ENCODE measurements around the gene UBR4. TPM values are rescaled to one million over a fixed set of nuclear protein-coding genes. Genes with fewer than 3 reads are reported as not detected.

Gene UBR4
- total RNA-seq, 1 experiment from 2014 or later = 59.2 TPM

GRCh38 chr1:19036813-19037605 is 173.1 kb downstream of the UBR4 start:
- no peak for DNase-seq (ENCODE audit: low read depth)

- DNase-seq (ENCODE audit: low read depth) = no peak
Observed at GRCh38 chr1:19036041-19036812, 173.8 kb downstream of the UBR4 start.

- DNase-seq (ENCODE audit: low read depth) = no peak
Observed at GRCh38 chr1:19035377-19036040, 174.6 kb downstream of the UBR4 start.

GRCh38 chr1:19034721-19035120 is 175.3 kb downstream of the UBR4 start:
- no peak for DNase-seq (ENCODE audit: low read depth)

GRCh38 chr1:19033926-19034680 is 176.0 kb downstream of the UBR4 start:
- no peak for DNase-seq (ENCODE audit: low read depth)

GRCh38 chr1:19033515-19033839 is 176.6 kb downstream of the UBR4 start:
- DNase-seq (ENCODE audit: low read depth) = no peak

- DNase-seq (ENCODE audit: low read depth) = no peak
Observed at GRCh38 chr1:19032701-19033514, 177.2 kb downstream of the UBR4 start.

GRCh38 chr1:19032413-19032695 is 177.7 kb downstream of the UBR4 start:
- DNase-seq (ENCODE audit: low read depth) = no peak

GRCh38 chr1:19029191-19030085 is 180.6 kb downstream of the UBR4 start:
- no peak for DNase-seq (ENCODE audit: low read depth)

GRCh38 chr1:19028546-19029129 is 181.4 kb downstream of the UBR4 start:
- no peak for DNase-seq (ENCODE audit: low read depth)

GRCh38 chr1:19028110-19028509 is 182.0 kb downstream of the UBR4 start:
- DNase-seq (ENCODE audit: low read depth) = no peak

Other genes starting within 250 kb of the UBR4 start
- 61.5 and 66.4 TPM in 2 replicates for gene EMC1, start 41.3 kb upstream of the UBR4 start, total RNA-seq (2014; rRNA removed)
- gene MRTO4, start 41.5 kb upstream of the UBR4 start, total RNA-seq (2014; rRNA removed) = 59.6 and 61.5 TPM in 2 replicates
- 0.92 and 1.7 TPM in 2 replicates for gene AKR7A3, start 78.5 kb upstream of the UBR4 start, total RNA-seq (2014; rRNA removed)
- 193 and 253 TPM in 2 replicates for gene AKR7A2, start 101.9 kb upstream of the UBR4 start, total RNA-seq (2014; rRNA removed)
- 32.8 and 34.4 TPM in 2 replicates for gene SLC66A1, start 102.1 kb upstream of the UBR4 start, total RNA-seq (2014; rRNA removed)